CD4-positive, alpha-beta memory T cell (primary cell): ENCODE data around the gene MDFIC2. TPM values are rescaled to one million over a fixed set of nuclear protein-coding genes. Genes with fewer than 3 reads are reported as not detected.
"Not testable (repeated sequence)": the region's sequence is repeated elsewhere in the genome, so short reads cannot be mapped to it uniquely, and the experiment has no call there.

Source experiments
- CTCF ChIA-PET: fragments of 350-600 bp; sonication (Branson Sonifier 250); formaldehyde crosslinking; loops from one replicate; lab custom pipeline; 2021; ENCODE audit warnings: inconsistent platforms; ENCODE audit not compliant: partially characterized antibody; lab: Charles Lee
- POLR2A ChIA-PET: fragments of 350-600 bp; sonication (Branson Sonifier 250); formaldehyde crosslinking; loops from one replicate; lab custom pipeline; 2021; ENCODE audit not compliant: partially characterized antibody; lab: Charles Lee
- DNase-seq, 5 donors: peaks; one replicate each; pipeline versions ENCODE4 v3.0.0 to v3.0.0-alpha.2; 2020 to 2022; ENCODE audit warnings: mixed read lengths in 1 of 5
- H3K27ac ChIP-seq: one replicate; pipeline ENCODE4 v1.7.0; 2013; ENCODE audit warnings: low read depth, low read length
- H3K27me3 ChIP-seq: 2 replicates; pipeline ENCODE4 v1.7.0; 2013; ENCODE audit warnings: mild to moderate bottlenecking, low read length, moderate library complexity; ENCODE audit not compliant: insufficient read depth
- H3K36me3 ChIP-seq: 2 replicates; pipeline ENCODE4 v1.7.0; 2013; ENCODE audit warnings: mild to moderate bottlenecking, low read length, moderate library complexity; ENCODE audit not compliant: insufficient read depth
- H3K4me1 ChIP-seq: 2 replicates; pipeline ENCODE4 v1.7.0; 2013; ENCODE audit warnings: mild to moderate bottlenecking, low read length, moderate library complexity; ENCODE audit not compliant: insufficient read depth
- H3K4me3 ChIP-seq, 2 donors: one replicate each; pipeline ENCODE4 v1.7.0; 2013; ENCODE audit warnings: low read length in 2 of 2, mild to moderate bottlenecking in 1 of 2
- H3K9me3 ChIP-seq, 2 donors: one replicate each; pipeline ENCODE4 v1.7.0; 2013; ENCODE audit warnings: low read length in 2 of 2, control low read depth in 1 of 2; ENCODE audit not compliant: control insufficient read depth in 1 of 2
- H3K27ac Mint-ChIP-seq, 7 donors: one replicate each; pipeline ENCODE4 v1.8.0; 2020 to 2021; ENCODE audit warnings: mixed read lengths in 7 of 7, mild to moderate bottlenecking in 6 of 7, inconsistent platforms in 3 of 7, moderate library complexity in 3 of 7
- H3K27me3 Mint-ChIP-seq, 2 donors: one replicate each; pipeline ENCODE4 v1.8.0; 2020 to 2021; ENCODE audit warnings: mixed read lengths in 2 of 2
- H3K36me3 Mint-ChIP-seq, 2 donors: one replicate each; pipeline ENCODE4 v1.8.0; 2020 to 2021; ENCODE audit warnings: mixed read lengths in 2 of 2, inconsistent platforms in 1 of 2, mild to moderate bottlenecking in 1 of 2
- H3K4me1 Mint-ChIP-seq, 4 donors: one replicate each; pipeline ENCODE4 v1.8.0; 2020 to 2021; ENCODE audit warnings: mixed read lengths in 4 of 4, mild to moderate bottlenecking in 1 of 4
- H3K4me3 Mint-ChIP-seq, 8 donors: one replicate each; pipeline ENCODE4 v1.8.0; 2020 to 2021; ENCODE audit warnings: mixed read lengths in 8 of 8, mild to moderate bottlenecking in 7 of 8, moderate library complexity in 6 of 8, inconsistent platforms in 3 of 8
- H3K9me3 Mint-ChIP-seq, 8 donors: one replicate each; pipeline ENCODE4 v1.8.0; 2020 to 2021; ENCODE audit warnings: mixed read lengths in 8 of 8, mild to moderate bottlenecking in 5 of 8, inconsistent platforms in 3 of 8, moderate library complexity in 1 of 8
- intact Hi-C: fragments of 100-400 bp; cut with micrococcal nuclease; formaldehyde crosslinking; loops from one replicate; pipeline ENCODE4 v1.15.1; 2023
- polyA plus RNA-seq, 2 donors: library from polyadenylated mRNA; unstranded; fragments of 300-500 nt; fragmentation: Illumina TruSeq; gene quantifications; one replicate each; pipeline ENCODE4 v1.2.3, GENCODE V29; 2021
- total RNA-seq, 2 experiments: library from RNA; stranded (reverse); gene quantifications; one replicate each; pipeline ENCODE4 v1.2.3, GENCODE V29; 2021

MDFIC2 gene
- total and polyA plus RNA-seq, 4 experiments from 2014 or later = not detected

- POLR2A ChIA-PET, intact Hi-C loops, H3K27ac Mint-ChIP-seq, H3K27ac ChIP-seq, H3K4me3 ChIP-seq, H3K27me3 Mint-ChIP-seq, DNase-seq, H3K9me3 ChIP-seq, H3K36me3 Mint-ChIP-seq, H3K27me3 ChIP-seq, H3K4me3 Mint-ChIP-seq, H3K4me1 Mint-ChIP-seq, CTCF ChIA-PET, H3K4me1 ChIP-seq, H3K9me3 Mint-ChIP-seq, H3K36me3 ChIP-seq: not testable (repeated sequence)
These were observed 21.9 kb downstream of the MDFIC2 start for GRCh38 chr3:70290431-70291096.

GRCh38 chr3:70281663-70282062, 30.8 kb downstream of the MDFIC2 start:
- Histone ChIP-seq H3K4me1 (no peaks in the 10 kb centered on the region), H3K36me3 (no peaks in the 10 kb centered on the region), H3K27me3 (no peaks in the 10 kb centered on the region), H3K4me3 (no peak overlapping the region), H3K9me3 (no peaks in the 10 kb centered on the region), H3K27ac (no peak overlapping the region)
- intact Hi-C loops = no loop called here
- Mint-ChIP-seq H3K4me3 (no peak overlapping the region), H3K9me3 (peaks cover 0 to 5% (median under 1%) of the 10 kb centered on the region in 8 donors), H3K36me3 (no peaks in the 10 kb centered on the region), H3K27me3 (peaks cover 0 to 4% of the 10 kb centered on the region in 2 donors), H3K4me1 (no peaks in the 10 kb centered on the region), H3K27ac (no peak overlapping the region)
- no peak for DNase-seq
- CTCF ChIA-PET = no interaction called here
- POLR2A ChIA-PET = no interaction called here

- H3K4me1 ChIP-seq = no peaks in the 10 kb centered on the region
- peaks cover 0 to 5% (median 1%) of the 10 kb centered on the region in 8 donors for H3K9me3 Mint-ChIP-seq
- no peaks in the 10 kb centered on the region for H3K36me3 Mint-ChIP-seq
- H3K27me3 ChIP-seq = no peaks in the 10 kb centered on the region
- intact Hi-C loops = no loop called here
- POLR2A ChIA-PET = no interaction called here
- no peaks in the 10 kb centered on the region for H3K4me1 Mint-ChIP-seq
- peaks cover 0 to 4% of the 10 kb centered on the region in 2 donors for H3K27me3 Mint-ChIP-seq
- DNase-seq = no peak
- no peak overlapping the region for H3K4me3 ChIP-seq
- H3K36me3 ChIP-seq = no peaks in the 10 kb centered on the region
- no peaks in the 10 kb centered on the region for H3K9me3 ChIP-seq
- no peak overlapping the region for H3K27ac Mint-ChIP-seq
- H3K4me3 Mint-ChIP-seq = no peak overlapping the region
- CTCF ChIA-PET = no interaction called here
- no peak overlapping the region for H3K27ac ChIP-seq
These were observed 35.1 kb downstream of the MDFIC2 start for GRCh38 chr3:70277304-70277703.

- no peak overlapping the region for H3K27ac ChIP-seq
- no peaks in the 10 kb centered on the region for H3K36me3 Mint-ChIP-seq
These were observed 35.5 kb downstream of the MDFIC2 start for GRCh38 chr3:70276901-70277300.

GRCh38 chr3:70273492-70273891, 38.9 kb downstream of the MDFIC2 start:
- Histone ChIP-seq H3K4me3 (no peak overlapping the region), H3K4me1 (no peaks in the 10 kb centered on the region), H3K9me3 (no peaks in the 10 kb centered on the region), H3K27me3 (no peaks in the 10 kb centered on the region), H3K36me3 (no peaks in the 10 kb centered on the region), H3K27ac (no peak overlapping the region)
- Mint-ChIP-seq H3K9me3 (peaks cover 0 to 8% (median 0%) of the 10 kb centered on the region in 8 donors), H3K4me3 (no peak overlapping the region), H3K4me1 (no peaks in the 10 kb centered on the region), H3K27ac (no peak overlapping the region), H3K36me3 (no peaks in the 10 kb centered on the region), H3K27me3 (no peaks in the 10 kb centered on the region)
- intact Hi-C loops = no loop called here
- ChIA-PET POLR2A (no interaction called here), CTCF (no interaction called here)
- DNase-seq = no peak

More at GRCh38 chr3:70276901-70277300, 35.5 kb downstream of the MDFIC2 start:
- intact Hi-C loops = no loop called here
- Histone ChIP-seq H3K27me3 (no peaks in the 10 kb centered on the region), H3K9me3 (no peaks in the 10 kb centered on the region), H3K4me3 (no peak overlapping the region), H3K4me1 (no peaks in the 10 kb centered on the region), H3K36me3 (no peaks in the 10 kb centered on the region)
- Mint-ChIP-seq H3K4me3 (no peak overlapping the region), H3K27me3 (peaks cover 0 to 4% of the 10 kb centered on the region in 2 donors), H3K9me3 (peaks cover 0 to 5% (median 2%) of the 10 kb centered on the region in 8 donors), H3K4me1 (no peaks in the 10 kb centered on the region), H3K27ac (no peak overlapping the region)
- DNase-seq = no peak
- ChIA-PET CTCF (no interaction called here), POLR2A (no interaction called here)

GRCh38 chr3:70272798-70273197, 39.6 kb downstream of the MDFIC2 start:
- intact Hi-C loops = no loop called here
- H3K4me1 ChIP-seq = no peaks in the 10 kb centered on the region
- no peaks in the 10 kb centered on the region for H3K27me3 ChIP-seq
- Mint-ChIP-seq H3K4me3 (no peak overlapping the region), H3K27ac (no peak overlapping the region), H3K4me1 (no peaks in the 10 kb centered on the region), H3K9me3 (peaks cover 0 to 8% (median 0%) of the 10 kb centered on the region in 8 donors), H3K27me3 (no peaks in the 10 kb centered on the region), H3K36me3 (no peaks in the 10 kb centered on the region)
- no peak overlapping the region for H3K4me3 ChIP-seq
- ChIA-PET CTCF (no interaction called here), POLR2A (no interaction called here)
- H3K36me3 ChIP-seq = no peaks in the 10 kb centered on the region
- no peak overlapping the region for H3K27ac ChIP-seq
- no peaks in the 10 kb centered on the region for H3K9me3 ChIP-seq
- no peak for DNase-seq

GRCh38 chr3:70264122-70264780, 48.2 kb downstream of the MDFIC2 start:
- ChIA-PET CTCF (no interaction called here), POLR2A (no interaction called here)
- Histone ChIP-seq H3K36me3 (no peaks in the 10 kb centered on the region), H3K4me3 (no peak overlapping the region), H3K27ac (no peak overlapping the region), H3K27me3 (no peaks in the 10 kb centered on the region), H3K4me1 (no peaks in the 10 kb centered on the region), H3K9me3 (no peaks in the 10 kb centered on the region)
- Mint-ChIP-seq H3K4me3 (no peak overlapping the region), H3K36me3 (no peaks in the 10 kb centered on the region), H3K27me3 (no peaks in the 10 kb centered on the region), H3K9me3 (no peaks in the 10 kb centered on the region), H3K27ac (no peak overlapping the region), H3K4me1 (no peaks in the 10 kb centered on the region)
- no peak for DNase-seq
- intact Hi-C loops = no loop called here
